Kidney tubule cell (primary cell): Measurements from ENCODE around the gene SLC14A1.
"Not testable (repeated sequence)": the region's sequence is repeated elsewhere in the genome, so short reads cannot be mapped to it uniquely, and the experiment has no call there.

Source experiments
- DNase-seq: peaks from one replicate; pipeline ENCODE4 v3.0.0-alpha.2; 2018; ENCODE audit warnings: low spot score

Gene SLC14A1

DNA sequence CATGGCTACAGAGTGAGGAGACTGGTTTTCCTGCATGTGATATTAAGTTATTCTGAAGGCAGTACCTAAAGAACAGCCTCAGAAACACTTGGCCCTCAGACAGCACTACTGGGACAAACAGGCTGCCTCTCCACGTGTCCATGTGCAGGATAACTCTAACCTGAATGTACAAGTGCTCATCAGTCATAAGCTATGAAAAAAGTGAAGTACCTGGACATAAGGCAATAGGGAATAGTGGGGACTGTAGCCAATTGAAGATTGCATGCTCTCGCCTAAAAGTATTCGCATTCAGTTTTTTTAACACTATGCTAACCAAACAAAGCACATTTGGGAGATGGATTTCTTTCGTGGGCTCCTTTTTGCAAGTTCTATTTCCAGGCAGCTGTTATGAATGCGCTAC lies 33.0 kb downstream of the SLC14A1 start:
- DNase-seq, result no peak

DNA sequence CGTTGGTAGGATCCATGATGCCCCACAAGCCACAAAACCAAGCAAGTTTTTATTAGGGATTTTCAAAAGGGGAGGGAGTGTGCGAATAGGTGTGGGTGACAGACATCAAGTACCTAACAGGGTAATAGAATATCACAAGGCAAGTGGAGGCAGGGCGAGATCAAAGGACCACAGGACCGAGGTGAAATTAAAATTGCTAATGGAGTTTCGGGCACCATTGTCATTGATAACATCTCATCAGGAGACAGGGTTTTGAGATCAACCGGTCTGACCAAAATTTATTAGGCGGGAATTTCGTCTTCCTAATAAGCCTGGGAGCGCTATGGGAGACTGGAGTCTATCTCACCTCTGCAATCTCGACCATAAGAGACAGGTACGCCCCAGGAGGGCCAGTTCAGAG lies 33.7 kb downstream of the SLC14A1 start:
- not testable (repeated sequence) for DNase-seq

DNA sequence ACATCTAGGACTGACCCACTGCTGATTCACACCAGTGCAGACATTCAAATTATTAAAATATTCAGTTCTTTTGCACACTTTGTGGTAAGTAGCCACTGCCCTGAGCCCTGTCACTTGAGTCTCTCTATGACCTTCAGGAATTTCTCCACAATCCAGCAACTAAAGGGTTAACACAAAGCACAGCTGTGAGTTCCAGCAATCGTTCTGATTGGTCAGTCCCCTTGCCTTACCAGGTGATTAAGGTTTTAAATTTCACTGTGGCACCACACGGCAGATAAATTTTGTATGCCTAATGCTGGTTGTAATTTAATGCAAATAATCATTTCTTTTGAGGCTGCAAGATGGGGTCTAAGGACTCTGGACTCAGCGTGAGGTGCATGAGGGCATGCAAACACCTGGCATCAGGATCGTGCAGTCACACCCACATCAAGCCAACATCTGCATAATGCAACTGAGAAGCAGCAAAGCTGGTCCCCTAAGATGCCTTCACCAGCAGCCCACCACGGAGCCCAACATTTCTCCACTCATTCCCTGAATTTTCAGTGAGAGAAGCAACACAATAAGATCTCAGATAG lies 36.6 kb downstream of the SLC14A1 start:
- DNase-seq, result no peak

GRCh38 chr18:45761512-45762114 lies 37.6 kb downstream of the SLC14A1 start:
- no peak for DNase-seq

GRCh38 chr18:45764000-45764686 lies 40.2 kb downstream of the SLC14A1 start:
- peak; percentile 47 for DNase-seq

GRCh38 chr18:45765796-45766195 lies 41.8 kb downstream of the SLC14A1 start:
- no peak for DNase-seq

- DNase-seq, result no peak
Observed at GRCh38 chr18:45771587-45772480, 47.9 kb downstream of the SLC14A1 start.

DNA sequence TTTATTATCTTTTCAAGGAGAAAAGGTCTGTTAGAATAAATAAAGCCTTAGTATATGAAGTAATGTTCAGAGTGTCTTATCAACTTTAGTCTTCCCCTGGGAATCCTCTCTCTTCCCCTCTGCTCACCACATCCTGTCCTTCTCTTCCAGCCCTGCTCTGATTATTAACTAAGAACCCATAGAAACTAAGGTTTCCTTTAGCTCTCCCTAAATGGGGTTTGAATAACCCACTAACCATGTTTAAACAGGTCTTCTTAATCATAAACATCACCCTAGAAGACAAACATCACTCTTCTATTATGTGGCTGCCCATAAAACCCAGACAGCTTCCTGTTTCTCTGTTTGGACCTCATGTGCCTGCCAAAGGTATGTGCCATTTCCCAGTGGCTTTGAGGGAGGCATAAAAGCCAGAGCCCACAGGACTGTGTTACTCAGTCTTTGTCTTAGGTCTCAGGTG lies 50.1 kb downstream of the SLC14A1 start:
- peak; percentile 86 for DNase-seq

- DNase-seq, result peak; percentile 80
Observed at GRCh38 chr18:45775241-45775676, 51.3 kb downstream of the SLC14A1 start.

DNA sequence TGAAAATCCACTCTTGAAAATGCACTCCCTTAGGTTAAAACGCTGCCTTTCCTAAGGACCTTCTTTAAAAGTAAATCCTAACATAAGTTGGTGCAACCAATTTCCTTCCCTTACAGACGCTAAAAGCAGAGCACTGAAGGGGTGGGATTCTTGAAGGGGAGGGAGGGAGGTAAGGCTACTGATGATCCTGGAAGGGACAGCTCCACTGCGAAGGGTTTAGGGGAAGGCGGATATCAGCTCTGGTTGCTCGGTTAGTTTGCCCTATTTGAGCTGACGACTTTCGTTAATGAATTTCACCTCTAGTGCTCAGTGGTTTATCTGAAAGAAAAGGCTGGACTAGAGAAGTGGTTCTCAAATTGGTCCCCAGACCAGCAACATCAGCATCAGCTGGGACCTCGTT lies 51.8 kb downstream of the SLC14A1 start:
- DNase-seq, result no peak

- DNase-seq, result peak; percentile 37
Observed at GRCh38 chr18:45777393-45777792, 53.4 kb downstream of the SLC14A1 start.

- no peak for DNase-seq
Observed at GRCh38 chr18:45780568-45780967, 56.6 kb downstream of the SLC14A1 start.

DNA sequence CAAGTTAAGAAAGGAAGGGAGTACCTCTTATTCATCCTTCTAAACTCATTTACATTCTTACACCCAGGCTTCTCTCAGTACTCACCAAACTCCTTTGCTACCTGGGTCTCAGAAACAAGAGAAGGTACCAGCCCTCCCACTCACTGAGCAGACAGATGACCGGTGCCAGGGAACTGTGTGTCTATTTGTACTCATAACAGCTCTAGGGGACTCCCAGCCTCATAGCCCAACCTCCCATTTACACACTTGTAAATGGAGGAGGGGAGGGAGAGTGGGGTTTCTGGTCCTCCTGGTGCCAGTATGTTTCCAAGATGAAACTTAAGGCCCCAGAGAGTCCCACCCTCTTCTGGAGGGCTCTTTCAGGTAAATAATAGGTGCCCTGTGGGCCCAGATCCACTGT lies 58.7 kb downstream of the SLC14A1 start:
- no peak for DNase-seq

DNA sequence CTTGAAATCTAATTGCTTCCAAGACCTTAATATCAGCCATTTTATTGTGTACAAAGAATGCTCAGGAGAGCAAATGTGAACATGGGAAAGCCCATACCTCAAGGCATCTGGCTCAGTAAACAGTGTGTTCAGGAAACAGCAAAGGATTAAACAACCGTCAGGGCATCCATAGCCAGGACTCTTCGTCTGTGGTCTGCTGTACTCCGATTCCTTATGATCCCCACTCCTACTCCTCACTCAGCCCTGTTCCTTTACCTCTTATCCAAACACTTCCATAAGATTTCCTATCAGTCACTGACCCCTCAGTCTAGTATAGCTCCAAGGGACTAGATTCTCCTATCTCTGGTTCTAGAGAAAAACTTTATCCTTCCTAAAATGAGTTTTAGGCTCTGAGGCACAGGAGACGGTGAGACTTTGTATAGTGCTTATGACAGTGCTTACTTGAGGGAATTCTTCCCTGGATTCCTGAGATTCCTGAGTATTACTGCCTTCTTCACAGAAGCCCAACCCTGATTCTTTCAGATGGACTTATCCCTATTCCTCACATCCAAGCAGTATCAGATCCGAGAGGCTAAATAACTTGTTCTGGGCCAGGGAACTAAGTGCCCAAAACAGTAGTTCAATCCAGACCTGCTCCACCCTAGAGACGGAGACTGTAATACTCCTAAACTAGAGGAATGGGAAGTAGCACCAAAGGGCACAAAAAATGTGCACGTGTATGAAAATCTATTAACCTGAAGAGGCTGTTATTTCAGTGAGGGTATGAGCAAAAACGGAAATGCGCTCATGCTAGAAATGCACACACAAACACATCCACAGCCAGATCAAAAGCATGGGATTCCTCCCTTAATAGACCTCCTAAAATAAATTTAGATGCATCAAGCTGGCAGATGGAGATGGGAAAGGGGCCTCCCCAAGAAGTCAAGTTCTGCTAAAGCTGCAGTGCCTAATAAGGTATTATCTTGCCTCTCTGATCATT lies 59.4 kb downstream of the SLC14A1 start:
- peak; percentile 52 for DNase-seq

DNA sequence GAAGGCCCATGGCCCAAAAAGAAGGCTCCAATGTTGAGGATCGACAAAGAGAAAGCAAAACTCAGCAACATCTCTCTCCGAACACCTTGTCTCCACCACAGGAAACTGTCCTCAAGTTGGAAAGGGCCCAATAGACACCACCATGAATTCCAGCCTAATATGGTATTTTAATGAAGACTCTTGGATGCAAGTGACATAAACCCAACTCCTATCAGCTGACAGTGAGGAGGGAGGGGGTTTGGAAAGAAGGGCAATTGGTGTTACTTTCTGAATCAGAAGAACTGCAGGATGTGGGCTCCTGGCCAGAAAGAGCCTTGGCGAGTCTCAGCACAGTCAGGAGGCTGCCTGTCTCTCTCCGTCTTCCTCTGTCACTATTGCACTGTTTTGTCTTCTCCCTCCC lies 61.2 kb downstream of the SLC14A1 start:
- DNase-seq, result no peak

- DNase-seq, result no peak
Observed at GRCh38 chr18:45786941-45787340, 63.0 kb downstream of the SLC14A1 start.

- no peak for DNase-seq
Observed at GRCh38 chr18:45787346-45787745, 63.4 kb downstream of the SLC14A1 start.

- no peak for DNase-seq
Observed at GRCh38 chr18:45788861-45789260, 64.9 kb downstream of the SLC14A1 start.

DNA sequence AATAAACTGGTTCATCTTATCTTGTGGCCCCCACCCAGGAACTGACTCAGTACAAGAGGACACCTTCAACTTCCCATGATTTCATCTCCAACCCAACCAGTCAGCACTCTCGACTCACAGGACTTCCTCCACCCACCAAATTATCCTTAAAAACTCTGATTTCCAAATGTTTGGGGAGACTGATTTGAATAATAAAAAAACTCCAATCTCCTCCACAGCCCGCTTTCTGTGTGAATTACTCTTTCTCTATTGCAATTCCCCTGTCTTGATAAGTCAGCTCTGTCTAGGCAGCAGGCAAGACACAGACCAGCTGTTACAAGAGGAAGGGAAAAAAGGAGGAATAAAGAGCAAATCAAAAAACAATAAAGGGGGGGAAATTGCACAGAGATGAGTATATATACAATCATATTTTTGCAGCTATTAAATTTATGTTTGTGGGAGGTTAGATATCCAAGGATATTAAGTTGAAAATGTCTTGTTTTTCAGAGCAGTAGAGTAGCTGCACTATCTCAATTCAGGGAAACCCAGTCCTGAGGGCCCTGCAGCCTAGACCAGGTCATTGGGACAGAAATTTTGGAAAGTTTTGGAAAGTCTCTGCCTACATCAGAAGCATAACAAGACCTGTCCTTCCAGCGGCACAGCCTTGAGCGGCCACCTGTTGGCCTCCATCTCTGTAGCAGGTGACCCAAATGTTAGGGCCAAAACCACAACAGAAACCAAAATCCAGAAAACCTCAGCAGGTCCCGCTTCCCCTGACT lies 68.7 kb downstream of the SLC14A1 start:
- DNase-seq, result no peak

DNA sequence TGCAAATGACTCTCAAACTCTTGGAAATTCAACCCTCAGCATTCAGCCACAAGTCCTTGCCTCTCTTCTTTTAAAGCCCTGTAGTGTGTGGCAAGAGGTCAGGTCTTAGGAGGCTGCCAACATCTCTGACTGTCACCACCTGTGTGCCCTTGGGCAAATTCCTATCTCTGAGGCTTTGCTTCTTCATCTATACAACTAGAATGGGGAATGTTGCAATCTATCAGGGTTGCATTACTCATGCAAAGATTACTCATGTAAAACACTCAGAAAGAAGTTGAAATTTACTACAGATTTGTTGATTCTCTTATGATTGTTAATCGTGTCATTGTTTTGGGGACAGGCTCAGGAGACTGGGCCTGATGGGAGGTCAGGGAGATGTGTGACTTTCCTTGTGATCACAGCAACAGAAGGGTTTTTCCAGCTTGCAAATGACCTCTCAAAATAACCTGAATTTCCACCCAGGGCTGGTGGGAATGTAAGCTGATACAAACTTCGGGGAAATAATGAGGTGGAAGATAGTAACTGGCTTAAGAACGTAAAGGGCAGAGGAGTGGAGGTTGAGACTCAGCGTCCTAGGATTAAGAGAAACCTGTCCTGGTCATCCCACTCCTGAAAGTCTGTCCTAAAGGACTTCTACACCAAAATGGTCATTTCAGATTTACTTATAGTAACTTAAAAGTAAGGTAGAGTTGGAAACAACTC lies 69.4 kb downstream of the SLC14A1 start:
- peak; percentile 93 for DNase-seq
